ENCODE measurements around the gene TMEM52B. TPM values are rescaled to one million over a fixed set of nuclear protein-coding genes. Genes with fewer than 3 reads are reported as not detected.

The TMEM52B gene
- total RNA-seq (1 to 10 TPM in 1 of 2 donors, under 1 TPM in 1; 0.83 to 1.8 TPM), polyA plus RNA-seq (ENCODE audit: insufficient read length in 2 of 2) (1 to 10 TPM; 2.1 to 2.7 TPM)
- long read RNA-seq, donor 1: 0 reads
- long read RNA-seq, donor 2: 0 reads
- long read RNA-seq, donor 3, partial matches to known transcripts: 0 of 2 reads
- long read RNA-seq, donor 3, other reads (novel, unspliced or antisense): 0 of 2 reads
- long read RNA-seq, donor 4: 0 reads

DNA sequence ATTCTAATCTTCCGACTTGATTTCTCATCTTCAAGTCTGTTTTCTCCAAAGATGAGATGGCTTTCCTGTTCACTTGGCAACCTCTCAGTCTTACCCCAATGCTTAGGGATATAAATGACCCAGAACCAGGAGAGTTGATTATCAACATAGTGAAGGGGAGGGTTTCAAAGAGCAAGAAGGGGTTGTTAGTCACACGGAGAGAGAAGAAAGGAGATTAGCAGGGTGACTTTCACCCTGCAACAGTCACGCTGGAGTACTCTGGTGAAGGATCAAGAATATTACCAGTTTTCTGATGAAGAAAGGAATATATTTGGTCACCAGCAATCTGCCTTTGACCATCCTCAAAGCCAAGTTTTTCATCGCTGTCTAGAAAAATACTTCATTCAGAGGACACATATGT is at the start of gene TMEM52B:
Gene TMEM52B (plus strand): TSS at position 212 of the 400 bp plus-strand sequence. CDS start 543 bp downstream, outside the sequence.
- Histone ChIP-seq H3K4me3 (ENCODE audit: low read depth, low read length) (no peak within 1 kb of the TSS), H3K4me1 (ENCODE audit: control insufficient read depth, insufficient read depth, low read length) (no peaks in the 10 kb centered on the region), H3K9me3 (ENCODE audit: control insufficient read depth, insufficient read depth, low read length) (no peaks in the 10 kb centered on the region), H3K27me3 (ENCODE audit: control insufficient read depth, insufficient read depth, low read length) (no peaks in the 10 kb centered on the region), H3K27ac (ENCODE audit: low read depth, low read length) (no peak within 1 kb of the TSS), H3K36me3 (ENCODE audit: control insufficient read depth, insufficient read depth, low read length) (no peaks in the 10 kb centered on the region)
- DNase-seq (ENCODE audit: low read depth in 4 of 6, low spot score in 6 of 6): no peak
- WGBS (ENCODE audit: insufficient coverage): 40% methylated on average over 1 of the region's 4 CpGs

DNA sequence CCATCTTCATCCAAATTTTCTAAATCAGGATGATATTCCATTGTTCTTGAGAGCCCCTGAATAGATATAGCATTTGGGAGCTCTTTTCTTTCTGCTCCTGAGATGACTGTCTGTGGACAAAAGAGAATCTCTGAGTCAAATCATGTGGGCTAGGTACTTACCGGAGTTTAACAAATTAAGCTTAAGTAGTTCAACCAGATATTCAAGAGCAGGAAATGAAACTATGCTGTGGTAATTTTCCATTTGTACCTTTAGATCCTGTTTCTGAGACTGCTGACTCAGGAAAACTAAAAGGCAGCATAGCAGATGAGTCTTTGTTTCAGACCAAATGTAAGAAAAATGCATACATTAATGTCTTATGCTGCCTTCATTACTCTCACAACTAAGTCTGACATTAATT is 48.8 kb upstream of the TMEM52B start, which contains the start of gene CLEC7A:
Gene CLEC7A (minus strand): TSS at position 158 of the 400 bp plus-strand sequence. CDS start 117 bp downstream, at position 41.
- DNase-seq (ENCODE audit: low read depth in 4 of 6, low spot score in 6 of 6): no peak
- H3K4me1 ChIP-seq (ENCODE audit: control insufficient read depth, insufficient read depth, low read length): no peaks in the 10 kb centered on the region
- no peaks in the 10 kb centered on the region for H3K27me3 ChIP-seq (ENCODE audit: control insufficient read depth, insufficient read depth, low read length)
- H3K36me3 ChIP-seq (ENCODE audit: control insufficient read depth, insufficient read depth, low read length): no peaks in the 10 kb centered on the region
- H3K4me3 ChIP-seq (ENCODE audit: low read depth, low read length): no peak within 1 kb of the TSS
- no peak within 1 kb of the TSS for H3K27ac ChIP-seq (ENCODE audit: low read depth, low read length)
- WGBS (ENCODE audit: insufficient coverage): no CpG with 5 or more reads among the region's 1 CpG
- H3K9me3 ChIP-seq (ENCODE audit: control insufficient read depth, insufficient read depth, low read length): no peaks in the 10 kb centered on the region

DNA sequence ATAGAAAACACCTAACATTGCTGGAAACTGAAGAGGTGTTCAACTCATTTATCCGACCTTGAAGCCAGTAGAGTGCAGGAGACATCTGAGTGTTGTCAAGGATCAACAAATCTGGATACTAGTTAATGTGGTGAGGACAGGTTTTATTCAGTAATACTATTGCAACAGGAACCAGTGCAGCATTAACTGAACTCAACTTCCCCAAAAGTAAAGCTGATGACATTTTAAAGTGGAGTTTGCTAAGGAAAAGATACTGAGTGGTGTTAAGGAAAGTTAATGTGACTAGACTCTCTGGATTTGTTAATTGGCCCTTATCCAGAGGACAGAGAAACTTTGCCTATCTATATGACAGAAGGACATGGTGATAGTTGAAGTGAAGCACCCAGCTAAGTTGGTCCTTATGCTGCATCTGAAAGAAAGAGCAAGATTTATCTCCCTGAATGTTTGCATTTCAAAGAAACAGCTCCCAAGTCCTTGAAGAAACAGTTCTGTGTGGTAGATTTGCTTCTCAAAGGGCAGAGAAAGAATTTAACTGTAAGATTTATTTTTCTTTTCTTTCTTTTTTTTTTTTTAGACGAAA is 47.6 kb upstream of the TMEM52B start:
- DNase-seq (ENCODE audit: low read depth in 4 of 6, low spot score in 6 of 6): peak in 1 of 6 donors; percentile 4
- no peaks in the 10 kb centered on the region for H3K9me3 ChIP-seq (ENCODE audit: control insufficient read depth, insufficient read depth, low read length)
- H3K4me1 ChIP-seq (ENCODE audit: control insufficient read depth, insufficient read depth, low read length): no peaks in the 10 kb centered on the region
- no peak overlapping the region for H3K27ac ChIP-seq (ENCODE audit: low read depth, low read length)
- H3K27me3 ChIP-seq (ENCODE audit: control insufficient read depth, insufficient read depth, low read length): no peaks in the 10 kb centered on the region
- H3K36me3 ChIP-seq (ENCODE audit: control insufficient read depth, insufficient read depth, low read length): no peaks in the 10 kb centered on the region
- no CpG with 5 or more reads among the region's 2 CpGs for WGBS (ENCODE audit: insufficient coverage)
- no peak overlapping the region for H3K4me3 ChIP-seq (ENCODE audit: low read depth, low read length)

- H3K9me3 ChIP-seq (ENCODE audit: control insufficient read depth, insufficient read depth, low read length): no peaks in the 10 kb centered on the region
- no peak for DNase-seq (ENCODE audit: low read depth in 4 of 6, low spot score in 6 of 6)
- no peak overlapping the region for H3K27ac ChIP-seq (ENCODE audit: low read depth, low read length)
- H3K36me3 ChIP-seq (ENCODE audit: control insufficient read depth, insufficient read depth, low read length): no peaks in the 10 kb centered on the region
- H3K27me3 ChIP-seq (ENCODE audit: control insufficient read depth, insufficient read depth, low read length): no peaks in the 10 kb centered on the region
- H3K4me3 ChIP-seq (ENCODE audit: low read depth, low read length): no peak overlapping the region
- WGBS (ENCODE audit: insufficient coverage): 60% methylated on average over 1 of the region's 6 CpGs
- no peaks in the 10 kb centered on the region for H3K4me1 ChIP-seq (ENCODE audit: control insufficient read depth, insufficient read depth, low read length)
Measured at GRCh38 chr12:10132850-10133370, 45.9 kb upstream of the TMEM52B start.

- H3K27ac ChIP-seq (ENCODE audit: low read depth, low read length): no peak overlapping the region
- no peak for DNase-seq (ENCODE audit: low read depth in 4 of 6, low spot score in 6 of 6)
- no peaks in the 10 kb centered on the region for H3K9me3 ChIP-seq (ENCODE audit: control insufficient read depth, insufficient read depth, low read length)
- WGBS (ENCODE audit: insufficient coverage): no CpG with 5 or more reads among the region's 4 CpGs
- no peaks in the 10 kb centered on the region for H3K36me3 ChIP-seq (ENCODE audit: control insufficient read depth, insufficient read depth, low read length)
- no peaks in the 10 kb centered on the region for H3K27me3 ChIP-seq (ENCODE audit: control insufficient read depth, insufficient read depth, low read length)
- H3K4me3 ChIP-seq (ENCODE audit: low read depth, low read length): no peak overlapping the region
- no peaks in the 10 kb centered on the region for H3K4me1 ChIP-seq (ENCODE audit: control insufficient read depth, insufficient read depth, low read length)
Measured at GRCh38 chr12:10135126-10135525, 43.7 kb upstream of the TMEM52B start.

GRCh38 chr12:10136637-10137205 is 42.1 kb upstream of the TMEM52B start:
- no peak overlapping the region for H3K27ac ChIP-seq (ENCODE audit: low read depth, low read length)
- no peaks in the 10 kb centered on the region for H3K36me3 ChIP-seq (ENCODE audit: control insufficient read depth, insufficient read depth, low read length)
- 83% methylated on average over 13 of the region's 13 CpGs for WGBS (ENCODE audit: insufficient coverage)
- no peaks in the 10 kb centered on the region for H3K27me3 ChIP-seq (ENCODE audit: control insufficient read depth, insufficient read depth, low read length)
- no peaks in the 10 kb centered on the region for H3K9me3 ChIP-seq (ENCODE audit: control insufficient read depth, insufficient read depth, low read length)
- H3K4me1 ChIP-seq (ENCODE audit: control insufficient read depth, insufficient read depth, low read length): no peaks in the 10 kb centered on the region
- H3K4me3 ChIP-seq (ENCODE audit: low read depth, low read length): no peak overlapping the region
- no peak for DNase-seq (ENCODE audit: low read depth in 4 of 6, low spot score in 6 of 6)

DNA sequence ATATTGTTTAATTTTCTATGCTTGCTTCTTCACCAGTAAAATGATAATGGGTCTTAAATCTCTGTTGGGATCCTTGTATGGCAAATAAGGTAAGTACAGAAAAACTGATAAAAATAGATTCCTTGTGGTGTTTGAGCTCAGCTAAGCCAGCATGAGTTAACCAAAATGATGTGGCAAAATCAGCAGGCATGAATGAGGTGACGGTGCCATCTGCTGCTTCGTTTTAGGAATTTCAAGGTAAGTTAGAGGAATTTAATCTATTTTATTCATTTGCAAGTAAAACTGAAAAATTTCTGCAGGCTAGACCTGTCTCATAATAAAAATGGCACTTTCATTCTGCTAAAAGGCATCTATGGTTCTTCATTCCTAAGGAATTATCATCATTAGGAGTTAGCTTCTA is 38.8 kb upstream of the TMEM52B start:
- Histone ChIP-seq H3K4me3 (ENCODE audit: low read depth, low read length) (no peak overlapping the region), H3K9me3 (ENCODE audit: control insufficient read depth, insufficient read depth, low read length) (no peaks in the 10 kb centered on the region), H3K4me1 (ENCODE audit: control insufficient read depth, insufficient read depth, low read length) (no peaks in the 10 kb centered on the region), H3K36me3 (ENCODE audit: control insufficient read depth, insufficient read depth, low read length) (no peaks in the 10 kb centered on the region), H3K27ac (ENCODE audit: low read depth, low read length) (no peak overlapping the region), H3K27me3 (ENCODE audit: control insufficient read depth, insufficient read depth, low read length) (no peaks in the 10 kb centered on the region)
- peak; percentile 19 to 90 (median 53) for DNase-seq (ENCODE audit: low read depth in 4 of 6, low spot score in 6 of 6)
- no CpG with 5 or more reads among the region's 2 CpGs for WGBS (ENCODE audit: insufficient coverage)

DNA sequence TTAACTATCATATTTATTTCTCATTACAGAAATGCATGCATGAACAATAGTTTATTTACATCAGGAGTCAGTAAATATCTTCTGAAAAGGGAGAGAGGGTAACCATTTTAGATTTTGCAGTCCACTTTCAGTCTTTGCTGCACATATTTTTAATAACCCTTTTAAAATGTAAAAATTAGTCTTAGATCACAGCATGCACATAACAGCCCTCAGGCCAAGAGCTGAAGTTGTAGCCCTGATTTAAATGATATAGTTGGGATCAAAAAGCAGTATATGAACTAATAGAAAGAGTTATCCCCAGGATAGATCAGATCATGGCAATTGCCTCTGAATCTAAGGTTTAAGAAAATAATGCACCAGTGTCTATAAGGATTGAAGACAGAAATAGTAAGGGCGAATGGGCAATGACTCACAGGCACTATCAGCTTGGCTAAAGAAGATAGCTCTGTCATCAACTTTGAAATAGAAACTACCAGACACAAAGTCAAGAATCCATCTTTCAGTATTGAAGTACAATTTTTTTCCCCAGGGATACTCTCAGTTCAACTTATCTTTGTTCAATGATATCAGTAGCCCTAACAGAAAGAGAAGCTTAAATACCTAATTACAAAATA is 35.7 kb upstream of the TMEM52B start:
- no peak overlapping the region for H3K27ac ChIP-seq (ENCODE audit: low read depth, low read length)
- no peaks in the 10 kb centered on the region for H3K4me1 ChIP-seq (ENCODE audit: control insufficient read depth, insufficient read depth, low read length)
- no peaks in the 10 kb centered on the region for H3K27me3 ChIP-seq (ENCODE audit: control insufficient read depth, insufficient read depth, low read length)
- H3K36me3 ChIP-seq (ENCODE audit: control insufficient read depth, insufficient read depth, low read length): no peaks in the 10 kb centered on the region
- no CpG with 5 or more reads among the region's 1 CpG for WGBS (ENCODE audit: insufficient coverage)
- no peak overlapping the region for H3K4me3 ChIP-seq (ENCODE audit: low read depth, low read length)
- no peak for DNase-seq (ENCODE audit: low read depth in 4 of 6, low spot score in 6 of 6)
- no peaks in the 10 kb centered on the region for H3K9me3 ChIP-seq (ENCODE audit: control insufficient read depth, insufficient read depth, low read length)

- no peak for DNase-seq (ENCODE audit: low read depth in 4 of 6, low spot score in 6 of 6)
- H3K27ac ChIP-seq (ENCODE audit: low read depth, low read length): no peak overlapping the region
- H3K4me1 ChIP-seq (ENCODE audit: control insufficient read depth, insufficient read depth, low read length): no peaks in the 10 kb centered on the region
- no CpG with 5 or more reads among the region's 5 CpGs for WGBS (ENCODE audit: insufficient coverage)
- no peaks in the 10 kb centered on the region for H3K27me3 ChIP-seq (ENCODE audit: control insufficient read depth, insufficient read depth, low read length)
- no peaks in the 10 kb centered on the region for H3K9me3 ChIP-seq (ENCODE audit: control insufficient read depth, insufficient read depth, low read length)
- no peaks in the 10 kb centered on the region for H3K36me3 ChIP-seq (ENCODE audit: control insufficient read depth, insufficient read depth, low read length)
- H3K4me3 ChIP-seq (ENCODE audit: low read depth, low read length): no peak overlapping the region
Measured at GRCh38 chr12:10147714-10148403, 31.0 kb upstream of the TMEM52B start.

Measured in spinal cord (tissue), 10 donors.